HG03571 (cell line): ENCODE data around the gene STAT3.
"Not testable (repeated sequence)": the region's sequence is repeated elsewhere in the genome, so short reads cannot be mapped to it uniquely, and the experiment has no call there.

ENCODE experiments used
- ATAC-seq: cut with Tn5 transposase; IDR thresholded peaks from one replicate; pipeline ENCODE4 v1.9.1; 2021; ENCODE audit not compliant: unreplicated experiment

Gene STAT3

GRCh38 chr17:42264366-42264765 lies 123.9 kb downstream of the STAT3 start:
- not testable (repeated sequence) for ATAC-seq
